HCT116 (cell line): ENCODE results near the gene RSPH6A.

Experiments
- TCF7L2 ChIP-seq: IDR thresholded peaks from 2 replicates; pipeline ENCODE4 v1.7.0; 2011; ENCODE audit warnings: borderline replicate concordance, inconsistent platforms; ENCODE audit not compliant: insufficient read depth, insufficient read length; ENCODE audit errors: extremely low read depth
- YY1 ChIP-seq: IDR thresholded peaks from 2 replicates; pipeline ENCODE4 v1.6.1; 2011; ENCODE audit warnings: low read length, low read depth, moderate library complexity, mild to moderate bottlenecking; ENCODE audit not compliant: insufficient replicate concordance; ENCODE audit errors: extremely low read depth
- TF ChIP-seq, protein P1 (sequence below), 3 experiments: fragments of 200-600 bp in 1 of 3; sonication (generic) in 1 of 3; IDR thresholded peaks in 2 of 3; conservative IDR thresholded peaks in 1 of 3; 2 replicates each; pipeline ENCODE4 v1.5.1; 2012 to 2017; ENCODE audit warnings: low read depth in 2 of 3, low read length in 2 of 3, antibody characterized with exemption in 1 of 3, borderline replicate concordance in 1 of 3, control low read depth in 1 of 3, mild to moderate bottlenecking in 1 of 3, mixed read lengths in 1 of 3, mixed run types in 1 of 3, moderate library complexity in 1 of 3; ENCODE audit not compliant: insufficient read depth in 1 of 3

- TF ChIP-seq, protein P1, sequence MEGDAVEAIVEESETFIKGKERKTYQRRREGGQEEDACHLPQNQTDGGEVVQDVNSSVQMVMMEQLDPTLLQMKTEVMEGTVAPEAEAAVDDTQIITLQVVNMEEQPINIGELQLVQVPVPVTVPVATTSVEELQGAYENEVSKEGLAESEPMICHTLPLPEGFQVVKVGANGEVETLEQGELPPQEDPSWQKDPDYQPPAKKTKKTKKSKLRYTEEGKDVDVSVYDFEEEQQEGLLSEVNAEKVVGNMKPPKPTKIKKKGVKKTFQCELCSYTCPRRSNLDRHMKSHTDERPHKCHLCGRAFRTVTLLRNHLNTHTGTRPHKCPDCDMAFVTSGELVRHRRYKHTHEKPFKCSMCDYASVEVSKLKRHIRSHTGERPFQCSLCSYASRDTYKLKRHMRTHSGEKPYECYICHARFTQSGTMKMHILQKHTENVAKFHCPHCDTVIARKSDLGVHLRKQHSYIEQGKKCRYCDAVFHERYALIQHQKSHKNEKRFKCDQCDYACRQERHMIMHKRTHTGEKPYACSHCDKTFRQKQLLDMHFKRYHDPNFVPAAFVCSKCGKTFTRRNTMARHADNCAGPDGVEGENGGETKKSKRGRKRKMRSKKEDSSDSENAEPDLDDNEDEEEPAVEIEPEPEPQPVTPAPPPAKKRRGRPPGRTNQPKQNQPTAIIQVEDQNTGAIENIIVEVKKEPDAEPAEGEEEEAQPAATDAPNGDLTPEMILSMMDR (IDR thresholded peaks at IDR 0.05 in 2 of 3, conservative IDR thresholded peaks at IDR 0.05 in 1 of 3; ENCODE audit: borderline replicate concordance in 1 of 3, insufficient read depth in 1 of 3, low read depth in 2 of 3, low read length in 2 of 3) = no peak
- TF ChIP-seq YY1 (no peak), TCF7L2 (no peak)
Observed at GRCh38 chr19:45827459-45828093, 12.5 kb upstream of the RSPH6A start.
